ENCODE measurements around the gene RASAL3. TPM values are rescaled to one million over a fixed set of nuclear protein-coding genes. Genes with fewer than 3 reads are reported as not detected.

RASAL3 gene
- total RNA-seq, 1 experiment from 2014 or later, result 1.9 TPM

- no peak for TF ChIP-seq CTCF (conservative IDR thresholded peaks at IDR 0.05)
- H2BK120ac ChIP-seq (ENCODE audit: low read depth, low read length, poor library complexity, severe bottlenecking), result no peak overlapping the region
- no peaks in the 10 kb centered on the region for H4K20me1 ChIP-seq (ENCODE audit: control insufficient read depth, insufficient read depth, insufficient read length)
- no peak overlapping the region for H3K4me3 Mint-ChIP-seq
- no peak for DNase-seq
- H2BK5ac ChIP-seq (ENCODE audit: insufficient read length, low read length), result no peak overlapping the region
- H4K91ac ChIP-seq (ENCODE audit: insufficient read length, low read depth, low read length), result no peak overlapping the region
- no peak overlapping the region for H3K27ac ChIP-seq (ENCODE audit: insufficient read length, low read depth, low read length)
- H4K8ac ChIP-seq (replicated peaks; ENCODE audit: insufficient read length, low read depth, low read length), result no peak overlapping the region
- no peaks in the 10 kb centered on the region for H3K79me2 ChIP-seq (ENCODE audit: insufficient read depth, low read length)
- no peaks in the 10 kb centered on the region; the same call in 1 of the 2 replicates for H3K27me3 Mint-ChIP-seq (ENCODE audit: low read depth)
- H3K56ac ChIP-seq (ENCODE audit: insufficient read length, low read depth, low read length), result no peak overlapping the region
- no peak overlapping the region for H2AFZ ChIP-seq (ENCODE audit: low read length)
- H3K9ac ChIP-seq (ENCODE audit: extremely low read depth, insufficient read length, low read length), result no peak overlapping the region
- no peak overlapping the region for H4K5ac ChIP-seq (ENCODE audit: insufficient read length, low read depth, low read length)
- H2BK12ac ChIP-seq (ENCODE audit: insufficient read length, low read depth, low read length), result no peak overlapping the region
- H3K4me1 Mint-ChIP-seq, result no peaks in the 10 kb centered on the region
- no peaks in the 10 kb centered on the region for H3K9me3 ChIP-seq (ENCODE audit: control insufficient read depth, low read depth, low read length)
- no peak overlapping the region for H3K27ac Mint-ChIP-seq
- no peaks in the 10 kb centered on the region for H3K23me2 ChIP-seq (ENCODE audit: insufficient read length, low read depth, low read length, poor library complexity, severe bottlenecking)
- H3K18ac ChIP-seq (ENCODE audit: insufficient read length, low read depth, low read length), result no peak overlapping the region
- H3K23ac ChIP-seq (ENCODE audit: insufficient read length, low read depth, low read length), result no peak overlapping the region
- no peak overlapping the region for H3K4me2 ChIP-seq (ENCODE audit: insufficient read depth, insufficient read length, low read length)
- WGBS (ENCODE audit: extremely low coverage, insufficient read length, low lambda C conversion rate), result no CpG with 5 or more reads among the region's 13 CpGs
- H3K79me1 ChIP-seq (ENCODE audit: insufficient read depth, low read depth, low read length, poor library complexity, severe bottlenecking), result no peaks in the 10 kb centered on the region
- H3K9me3 Mint-ChIP-seq, result no peaks in the 10 kb centered on the region
- H2BK15ac ChIP-seq (ENCODE audit: low read depth, low read length), result no peak overlapping the region
- no peak overlapping the region for H3K4ac ChIP-seq (ENCODE audit: low read depth, low read length)
- no peak overlapping the region for H3K14ac ChIP-seq (ENCODE audit: insufficient read depth, low read length)
- no peaks in the 10 kb centered on the region for H3K36me3 Mint-ChIP-seq (ENCODE audit: insufficient read depth in 1 of 3, low read depth in 3 of 3)
- H3T11ph ChIP-seq (ENCODE audit: low read length), result no peak overlapping the region
- H2BK20ac ChIP-seq (ENCODE audit: low read depth, low read length, poor library complexity, severe bottlenecking), result no peak overlapping the region
- H3K27me3 ChIP-seq (ENCODE audit: insufficient read depth, low read length), result no peaks in the 10 kb centered on the region
- no peak overlapping the region for H2AK5ac ChIP-seq (ENCODE audit: insufficient read length, low read length)
- H3K4me1 ChIP-seq (ENCODE audit: insufficient read depth, low read length), result no peaks in the 10 kb centered on the region
These were observed 22.0 kb downstream of the RASAL3 start for GRCh38 chr19:15442142-15442920.
